Measurements from ENCODE around the gene ANO1.

DNA sequence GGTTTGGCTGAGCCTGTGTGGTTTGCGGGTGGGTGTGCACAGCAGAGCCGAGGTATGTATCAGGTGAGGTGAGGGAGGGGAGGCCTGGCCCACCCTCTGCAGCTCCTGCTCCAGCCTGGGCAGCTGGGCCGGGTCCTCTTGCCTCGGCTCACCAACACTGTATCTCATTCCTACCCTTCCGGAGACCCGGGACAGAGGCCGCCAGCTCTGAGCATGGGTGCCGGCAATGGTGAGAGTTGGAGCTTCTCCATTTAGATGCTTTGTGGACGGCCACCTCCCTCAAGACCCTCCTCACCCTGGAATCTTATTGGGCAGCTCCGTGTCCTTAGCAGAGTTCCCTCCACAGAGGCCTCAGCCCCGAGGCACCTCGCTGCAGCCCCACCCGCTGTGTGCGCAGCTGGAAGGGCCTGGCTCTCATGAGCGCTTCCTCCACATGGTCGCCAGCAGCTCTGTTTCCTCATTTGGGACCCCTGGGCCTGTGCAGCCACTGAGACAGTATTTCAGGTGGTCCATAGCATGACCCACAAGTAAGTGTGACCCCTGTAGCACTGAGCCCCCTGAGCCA is 55.7 kb downstream of the ANO1 start:
- TF ChIP-seq, protein P1, sequence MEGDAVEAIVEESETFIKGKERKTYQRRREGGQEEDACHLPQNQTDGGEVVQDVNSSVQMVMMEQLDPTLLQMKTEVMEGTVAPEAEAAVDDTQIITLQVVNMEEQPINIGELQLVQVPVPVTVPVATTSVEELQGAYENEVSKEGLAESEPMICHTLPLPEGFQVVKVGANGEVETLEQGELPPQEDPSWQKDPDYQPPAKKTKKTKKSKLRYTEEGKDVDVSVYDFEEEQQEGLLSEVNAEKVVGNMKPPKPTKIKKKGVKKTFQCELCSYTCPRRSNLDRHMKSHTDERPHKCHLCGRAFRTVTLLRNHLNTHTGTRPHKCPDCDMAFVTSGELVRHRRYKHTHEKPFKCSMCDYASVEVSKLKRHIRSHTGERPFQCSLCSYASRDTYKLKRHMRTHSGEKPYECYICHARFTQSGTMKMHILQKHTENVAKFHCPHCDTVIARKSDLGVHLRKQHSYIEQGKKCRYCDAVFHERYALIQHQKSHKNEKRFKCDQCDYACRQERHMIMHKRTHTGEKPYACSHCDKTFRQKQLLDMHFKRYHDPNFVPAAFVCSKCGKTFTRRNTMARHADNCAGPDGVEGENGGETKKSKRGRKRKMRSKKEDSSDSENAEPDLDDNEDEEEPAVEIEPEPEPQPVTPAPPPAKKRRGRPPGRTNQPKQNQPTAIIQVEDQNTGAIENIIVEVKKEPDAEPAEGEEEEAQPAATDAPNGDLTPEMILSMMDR (IDR thresholded peaks at IDR 0.05) = no peak
- no peak for TF ChIP-seq POLR2A (IDR thresholded peaks at IDR 0.05)
